Measurements from ENCODE around the gene PGGHG.
"Not testable (repeated sequence)": the region's sequence is repeated elsewhere in the genome, so short reads cannot be mapped to it uniquely, and the experiment has no call there.

Gene PGGHG

GRCh38 chr11:299081-299891, 10.4 kb downstream of the PGGHG start, which contains the start of gene IFITM5:
Gene IFITM5, minus strand, starts transcription at chr11:299526. Its CDS starts 36 bp downstream, at chr11:299490.
- DNase-seq, result no peak

- no peak for DNase-seq
Observed at GRCh38 chr11:299951-300735, 11.2 kb downstream of the PGGHG start.

GRCh38 chr11:303363-303762, 14.4 kb downstream of the PGGHG start:
- DNase-seq, result no peak

- DNase-seq, result no peak
Observed at GRCh38 chr11:304061-304506, 15.2 kb downstream of the PGGHG start.

- DNase-seq, result peak; percentile 67
Observed at GRCh38 chr11:304915-305843, 16.3 kb downstream of the PGGHG start.

GRCh38 chr11:305844-306211, 16.9 kb downstream of the PGGHG start:
- no peak for DNase-seq

GRCh38 chr11:306645-307371, 17.9 kb downstream of the PGGHG start:
- no peak for DNase-seq

- peak; percentile 63 for DNase-seq
Observed at GRCh38 chr11:307766-308708, 19.1 kb downstream of the PGGHG start, which contains the start of gene IFITM2. Gene IFITM2, plus strand, starts transcription at chr11:307816. Its CDS starts 377 bp downstream, at chr11:308193.

- DNase-seq, result peak; percentile 57
Observed at GRCh38 chr11:308740-309665, 20.1 kb downstream of the PGGHG start.

GRCh38 chr11:309979-310572, 21.1 kb downstream of the PGGHG start:
- not testable (repeated sequence) for DNase-seq

GRCh38 chr11:311013-311748, 22.3 kb downstream of the PGGHG start:
- DNase-seq, result not testable (repeated sequence)

GRCh38 chr11:312092-312816, 23.3 kb downstream of the PGGHG start:
- DNase-seq, result peak; percentile 55

GRCh38 chr11:313304-313786, 24.4 kb downstream of the PGGHG start:
- DNase-seq, result no peak

GRCh38 chr11:313787-314553, 25.0 kb downstream of the PGGHG start, which contains the start of gene IFITM1:
Gene IFITM1, plus strand, starts transcription at chr11:314040. Its CDS starts 131 bp downstream, at chr11:314171.
- peak; percentile 89 for DNase-seq

- not testable (repeated sequence) for DNase-seq
Observed at GRCh38 chr11:314554-314875, 25.6 kb downstream of the PGGHG start.

- peak; percentile 36 for DNase-seq
Observed at GRCh38 chr11:315051-315481, 26.1 kb downstream of the PGGHG start.
